IMR-90 (cell line): Measurements from ENCODE around the gene PIPOX. TPM values are rescaled to one million over a fixed set of nuclear protein-coding genes. Genes with fewer than 3 reads are reported as not detected.

Experiments used
- ATAC-seq: fragments of 200-7000 bp; cut with Tn5 transposase; 2 replicates; pipeline ENCODE4 v1.9.1; 2020; ENCODE audit warnings: low read depth, mild to moderate bottlenecking, moderate library complexity
- BruUV-seq: library from RNA; stranded (reverse); fragments of 400-500 nt; replicated peaks from 2 replicates; lab custom pipeline; 2021; lab: Mats Ljungman, UMichigan
- CTCF ChIA-PET: fragments of 300-600 bp; formaldehyde crosslinking; extraction: SDS; loops from one replicate; lab custom pipeline; 2021; ENCODE audit warnings: antibody characterized with exemption; lab: Yijun Ruan, JAX
- POLR2A ChIA-PET: fragments of 300-600 bp; sonication (Branson Sonifier 250); formaldehyde crosslinking; loops from one replicate; lab custom pipeline; 2022; ENCODE audit warnings: antibody characterized with exemption; ENCODE audit not compliant: unreplicated experiment; lab: Charles Lee
- DNase-seq: peaks from one replicate; pipeline ENCODE4 v3.0.0; 2013
- H2AFZ ChIP-seq: replicated peaks from 2 replicates; pipeline ENCODE3; 2013; ENCODE audit warnings: low read length, mild to moderate bottlenecking; ENCODE audit not compliant: poor library complexity
- H2AK5ac ChIP-seq: 2 replicates; pipeline ENCODE4 v1.6.1; 2013; ENCODE audit warnings: low read depth, low read length, inconsistent platforms
- H2AK9ac ChIP-seq: replicated peaks from 2 replicates; pipeline ENCODE3; 2013; ENCODE audit warnings: mild to moderate bottlenecking, low read depth, low read length, moderate library complexity; ENCODE audit not compliant: poor library complexity
- H2BK120ac ChIP-seq: 2 replicates; pipeline ENCODE4 v1.6.1; 2013; ENCODE audit warnings: low read depth, low read length, inconsistent platforms
- H2BK15ac ChIP-seq: 3 replicates; pipeline ENCODE4 v1.6.1; 2013; ENCODE audit warnings: low read depth, low read length, inconsistent platforms
- H2BK20ac ChIP-seq: 2 replicates; pipeline ENCODE4 v1.6.1; 2013; ENCODE audit warnings: low read depth, mild to moderate bottlenecking, inconsistent platforms, low read length, moderate library complexity
- H2BK5ac ChIP-seq: 2 replicates; pipeline ENCODE4 v1.6.1; 2013; ENCODE audit warnings: mild to moderate bottlenecking, low read depth, low read length, inconsistent platforms; ENCODE audit not compliant: poor library complexity, severe bottlenecking
- H3K14ac ChIP-seq: replicated peaks from 2 replicates; pipeline ENCODE4 v1.6.1; 2013; ENCODE audit warnings: low read depth, low read length, inconsistent platforms
- H3K18ac ChIP-seq: 2 replicates; pipeline ENCODE4 v1.6.1; 2013; ENCODE audit warnings: low read depth, low read length, control low read depth
- H3K23ac ChIP-seq: 2 replicates; pipeline ENCODE4 v1.6.1; 2013; ENCODE audit warnings: low read depth, low read length, inconsistent platforms
- H3K27ac ChIP-seq: 2 replicates; pipeline ENCODE4 v1.5.1; 2013; ENCODE audit warnings: mild to moderate bottlenecking, control low read depth, low read length; ENCODE audit not compliant: insufficient read depth
- H3K27me3 ChIP-seq: 2 replicates; pipeline ENCODE4 v1.6.1; 2013; ENCODE audit warnings: low read length; ENCODE audit not compliant: control insufficient read depth, insufficient read depth
- H3K36me3 ChIP-seq: 2 replicates; pipeline ENCODE4 v1.6.1; 2013; ENCODE audit warnings: low read length, mixed read lengths; ENCODE audit not compliant: control insufficient read depth, insufficient read depth
- H3K4ac ChIP-seq: 2 replicates; pipeline ENCODE4 v1.6.1; 2013; ENCODE audit warnings: low read depth, low read length, inconsistent platforms
- H3K4me1 ChIP-seq: 2 replicates; pipeline ENCODE4 v1.6.1; 2013; ENCODE audit warnings: low read length, mixed read lengths; ENCODE audit not compliant: control insufficient read depth, insufficient read depth
- H3K4me2 ChIP-seq: 2 replicates; pipeline ENCODE4 v1.6.1; 2013; ENCODE audit warnings: low read depth, mild to moderate bottlenecking, control low read depth, low read length, moderate library complexity
- H3K4me3 ChIP-seq: 2 replicates; pipeline ENCODE4 v1.5.1; 2013; ENCODE audit warnings: low read depth, mild to moderate bottlenecking, control low read depth, low read length, moderate library complexity; ENCODE audit not compliant: insufficient read depth
- H3K56ac ChIP-seq: 2 replicates; pipeline ENCODE4 v1.6.1; 2013; ENCODE audit warnings: low read length, inconsistent platforms; ENCODE audit not compliant: insufficient read depth; ENCODE audit errors: extremely low read depth
- H3K79me1 ChIP-seq, 2 experiments: 2 replicates each; pipeline ENCODE4 v1.6.1; 2013; ENCODE audit warnings: low read length in 2 of 2, inconsistent platforms in 1 of 2, low read depth in 1 of 2
- H3K9ac ChIP-seq: 2 replicates; pipeline ENCODE4 v1.6.1; 2013; ENCODE audit warnings: low read depth, low read length, control low read depth
- H3K9me1 ChIP-seq: 2 replicates; pipeline ENCODE4 v1.6.1; 2013; ENCODE audit warnings: low read length, inconsistent platforms; ENCODE audit not compliant: insufficient read depth
- H3K9me3 ChIP-seq: 2 replicates; pipeline ENCODE4 v1.6.1; 2013; ENCODE audit warnings: low read length; ENCODE audit not compliant: control insufficient read depth, insufficient read depth
- H4K20me1 ChIP-seq: 2 replicates; pipeline ENCODE4 v1.6.1; 2013; ENCODE audit warnings: low read length, inconsistent platforms; ENCODE audit not compliant: insufficient read depth
- H4K5ac ChIP-seq: 2 replicates; pipeline ENCODE4 v1.6.1; 2013; ENCODE audit warnings: mild to moderate bottlenecking, low read depth, low read length, control low read depth
- H4K8ac ChIP-seq, 2 experiments: 2 replicates each; pipeline ENCODE4 v1.6.1; 2013; ENCODE audit warnings: low read depth in 2 of 2, low read length in 2 of 2, control low read depth in 1 of 2, inconsistent platforms in 1 of 2
- H4K91ac ChIP-seq: 2 replicates; pipeline ENCODE4 v1.6.1; 2013; ENCODE audit warnings: low read depth, low read length, inconsistent platforms; ENCODE audit not compliant: insufficient read depth
- BHLHE40 ChIP-seq: fragments of 150-350 bp; IDR thresholded peaks from 2 replicates; pipeline ENCODE4 v1.6.1; 2016; ENCODE audit warnings: mild to moderate bottlenecking, low read depth, low read length
- CEBPB ChIP-seq: IDR thresholded peaks from 2 replicates; pipeline ENCODE4 v1.6.1; 2012; ENCODE audit warnings: low read depth, low read length, improper control_type of control experiment
- CHD1 ChIP-seq: IDR thresholded peaks from 2 replicates; pipeline ENCODE4 v1.6.1; 2012; ENCODE audit warnings: low read depth, low read length, improper control_type of control experiment
- FOS ChIP-seq: fragments of 150-350 bp; IDR thresholded peaks from 2 replicates; pipeline ENCODE4 v1.6.1; 2016; ENCODE audit warnings: low read depth, low read length
- MAFK ChIP-seq: IDR thresholded peaks from 2 replicates; pipeline ENCODE4 v1.6.1; 2012; ENCODE audit warnings: low read depth, low read length, improper control_type of control experiment
- MAZ ChIP-seq: IDR thresholded peaks from 2 replicates; pipeline ENCODE4 v1.6.1; 2012; ENCODE audit warnings: low read depth, mild to moderate bottlenecking, low read length, improper control_type of control experiment, moderate library complexity, borderline replicate concordance
- MXI1 ChIP-seq: IDR thresholded peaks from 2 replicates; pipeline ENCODE4 v1.6.1; 2012; ENCODE audit warnings: low read depth, mild to moderate bottlenecking, low read length, moderate library complexity, borderline replicate concordance
- POLR2A ChIP-seq: IDR thresholded peaks from 2 replicates; pipeline ENCODE4 v1.6.1; 2012; ENCODE audit warnings: mild to moderate bottlenecking, low read depth, low read length
- RCOR1 ChIP-seq: IDR thresholded peaks from 2 replicates; pipeline ENCODE4 v1.6.1; 2012; ENCODE audit warnings: mild to moderate bottlenecking, low read length, improper control_type of control experiment; ENCODE audit not compliant: insufficient replicate concordance
- RFX5 ChIP-seq: IDR thresholded peaks from 2 replicates; pipeline ENCODE4 v1.8.0; 2012; ENCODE audit warnings: low read depth, mild to moderate bottlenecking, low read length, moderate library complexity
- SMC3 ChIP-seq: fragments of 150-350 bp; IDR thresholded peaks from 2 replicates; pipeline ENCODE4 v1.6.1; 2016; ENCODE audit warnings: low read depth, mild to moderate bottlenecking, antibody characterized with exemption, low read length, moderate library complexity
- WGBS, 2 experiments: methylation state at CpG; one replicate each; pipeline versions ENCODE4 v1.1.5 to v1.1.7; 2013; ENCODE audit warnings: missing lambda C conversion rate in 2 of 2; ENCODE audit not compliant: insufficient read length in 1 of 2; ENCODE audit errors: extremely low coverage in 2 of 2; 5-methylcytosine and 5-hydroxymethylcytosine counted together
- dilution Hi-C: fragments of 300-500 bp; cut with HindIII; formaldehyde crosslinking; loops from one replicate; pipeline ENCODE4 v1.14.3; 2018; ENCODE audit warnings: low sequenced_read_pairs; ENCODE audit not compliant: unreplicated experiment
- in situ Hi-C: fragments of 300-500 bp; cut with MboI; formaldehyde crosslinking; loops from 3 replicates; pipeline ENCODE4 v1.14.3; 2019; ENCODE audit warnings: low sequenced_read_pairs, inconsistent platforms, mixed read lengths
- intact Hi-C: fragments of 100-400 bp; cut with micrococcal nuclease; formaldehyde crosslinking; loops from 2 replicates; pipeline ENCODE4 v1.10.0; 2022
- polyA plus RNA-seq, 3 experiments: library from polyadenylated mRNA; depleted of rRNA; stranded (reverse); fragments of >200 nt; gene quantifications; 2 replicates each; pipeline ENCODE4 v1.2.3, GENCODE V29; 2012; ENCODE audit warnings: low replicate concordance in 1 of 3
- total RNA-seq: library from RNA; depleted of rRNA; stranded (reverse); fragments of >200 nt; gene quantifications from 2 replicates; pipeline ENCODE4 v1.2.3, GENCODE V29; 2012
- TF ChIP-seq, protein P1 (sequence below): conservative IDR thresholded peaks from 2 replicates; pipeline ENCODE4 v1.5.1; 2012; ENCODE audit warnings: mild to moderate bottlenecking, low read depth, low read length, improper control_type of control experiment
- TF ChIP-seq, protein P2 (sequence below): fragments of 150-350 bp; IDR thresholded peaks from 2 replicates; pipeline ENCODE4 v1.6.1; 2017; ENCODE audit warnings: mild to moderate bottlenecking, antibody characterized with exemption, low read length, low read depth
- TF ChIP-seq, protein P3 (sequence below): fragments of 150-350 bp; IDR thresholded peaks from 2 replicates; pipeline ENCODE4 v1.6.1; 2016; ENCODE audit warnings: low read depth, mild to moderate bottlenecking, low read length, moderate library complexity, borderline replicate concordance

The PIPOX gene
- total and polyA plus RNA-seq, 2 of the 4 experiments (the other 2 are of a cell fraction) = 0.43 to 1.3 TPM

DNA sequence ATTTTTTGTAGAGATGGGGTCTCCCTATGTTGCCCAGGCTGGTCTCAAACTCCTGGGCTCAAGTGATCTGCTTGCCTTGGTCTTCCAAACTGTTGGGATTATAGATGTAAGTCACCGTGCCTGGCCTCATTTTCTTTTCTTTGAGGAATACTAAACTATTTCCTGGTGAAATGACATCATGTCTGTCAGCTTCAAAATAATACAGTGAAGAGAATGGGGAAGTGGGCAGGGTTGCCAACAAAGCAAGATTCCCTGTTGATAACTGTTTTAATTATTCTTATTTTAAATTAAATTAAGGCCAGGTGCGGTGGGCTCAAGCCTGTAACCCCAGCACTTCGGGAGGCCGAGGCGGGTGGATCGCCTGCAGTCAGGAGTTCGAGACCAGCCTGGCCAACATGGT, 21.1 kb downstream of the PIPOX start:
- POLR2A ChIA-PET = no interaction called here
- Histone ChIP-seq H3K9ac (no peak overlapping the region), H2AFZ (no peak overlapping the region), H3K18ac (no peak overlapping the region), H4K91ac (no peak overlapping the region), H3K23ac (no peak overlapping the region), H3K4ac (no peak overlapping the region), H2AK9ac (no peak overlapping the region), H3K27ac (no peak overlapping the region), H4K20me1 (no peaks in the 10 kb centered on the region), H4K5ac (no peak overlapping the region), H2AK5ac (no peak overlapping the region), H3K4me3 (no peak overlapping the region), H3K27me3 (peaks cover 27% of the 10 kb centered on the region), H2BK5ac (no peak overlapping the region), H3K36me3 (no peaks in the 10 kb centered on the region), H4K8ac (no peak overlapping the region), H3K9me3 (no peaks in the 10 kb centered on the region), H3K79me1 (no peaks in the 10 kb centered on the region), H3K14ac (no peak overlapping the region), H2BK20ac (no peak overlapping the region), H3K4me1 (no peaks in the 10 kb centered on the region), H3K9me1 (no peaks in the 10 kb centered on the region), H3K4me2 (no peak overlapping the region), H2BK15ac (no peak overlapping the region), H3K56ac (no peak overlapping the region), H2BK120ac (no peak overlapping the region)
- BruUV-seq = no TSS peak
- WGBS, 2 experiments = 86% methylated on average over 4 of the region's 7 CpGs; no CpG with 5 or more reads in 1 of the 2 experiments
- no peak for ATAC-seq
- DNase-seq = no peak
- no peak for TF ChIP-seq POLR2A
- no peak for TF ChIP-seq CHD1
- no peak for TF ChIP-seq MAFK
- no peak for TF ChIP-seq RCOR1
- TF ChIP-seq CEBPB = no peak
- no peak for TF ChIP-seq MXI1
- TF ChIP-seq, protein P1, sequence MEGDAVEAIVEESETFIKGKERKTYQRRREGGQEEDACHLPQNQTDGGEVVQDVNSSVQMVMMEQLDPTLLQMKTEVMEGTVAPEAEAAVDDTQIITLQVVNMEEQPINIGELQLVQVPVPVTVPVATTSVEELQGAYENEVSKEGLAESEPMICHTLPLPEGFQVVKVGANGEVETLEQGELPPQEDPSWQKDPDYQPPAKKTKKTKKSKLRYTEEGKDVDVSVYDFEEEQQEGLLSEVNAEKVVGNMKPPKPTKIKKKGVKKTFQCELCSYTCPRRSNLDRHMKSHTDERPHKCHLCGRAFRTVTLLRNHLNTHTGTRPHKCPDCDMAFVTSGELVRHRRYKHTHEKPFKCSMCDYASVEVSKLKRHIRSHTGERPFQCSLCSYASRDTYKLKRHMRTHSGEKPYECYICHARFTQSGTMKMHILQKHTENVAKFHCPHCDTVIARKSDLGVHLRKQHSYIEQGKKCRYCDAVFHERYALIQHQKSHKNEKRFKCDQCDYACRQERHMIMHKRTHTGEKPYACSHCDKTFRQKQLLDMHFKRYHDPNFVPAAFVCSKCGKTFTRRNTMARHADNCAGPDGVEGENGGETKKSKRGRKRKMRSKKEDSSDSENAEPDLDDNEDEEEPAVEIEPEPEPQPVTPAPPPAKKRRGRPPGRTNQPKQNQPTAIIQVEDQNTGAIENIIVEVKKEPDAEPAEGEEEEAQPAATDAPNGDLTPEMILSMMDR = no peak
- TF ChIP-seq, protein P2, sequence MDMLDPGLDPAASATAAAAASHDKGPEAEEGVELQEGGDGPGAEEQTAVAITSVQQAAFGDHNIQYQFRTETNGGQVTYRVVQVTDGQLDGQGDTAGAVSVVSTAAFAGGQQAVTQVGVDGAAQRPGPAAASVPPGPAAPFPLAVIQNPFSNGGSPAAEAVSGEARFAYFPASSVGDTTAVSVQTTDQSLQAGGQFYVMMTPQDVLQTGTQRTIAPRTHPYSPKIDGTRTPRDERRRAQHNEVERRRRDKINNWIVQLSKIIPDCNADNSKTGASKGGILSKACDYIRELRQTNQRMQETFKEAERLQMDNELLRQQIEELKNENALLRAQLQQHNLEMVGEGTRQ = no peak
- TF ChIP-seq, protein P3, sequence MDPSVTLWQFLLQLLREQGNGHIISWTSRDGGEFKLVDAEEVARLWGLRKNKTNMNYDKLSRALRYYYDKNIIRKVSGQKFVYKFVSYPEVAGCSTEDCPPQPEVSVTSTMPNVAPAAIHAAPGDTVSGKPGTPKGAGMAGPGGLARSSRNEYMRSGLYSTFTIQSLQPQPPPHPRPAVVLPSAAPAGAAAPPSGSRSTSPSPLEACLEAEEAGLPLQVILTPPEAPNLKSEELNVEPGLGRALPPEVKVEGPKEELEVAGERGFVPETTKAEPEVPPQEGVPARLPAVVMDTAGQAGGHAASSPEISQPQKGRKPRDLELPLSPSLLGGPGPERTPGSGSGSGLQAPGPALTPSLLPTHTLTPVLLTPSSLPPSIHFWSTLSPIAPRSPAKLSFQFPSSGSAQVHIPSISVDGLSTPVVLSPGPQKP = no peak
- no peak for TF ChIP-seq FOS
- no peak for TF ChIP-seq RFX5
- TF ChIP-seq MAZ = no peak
- no peak for TF ChIP-seq SMC3
- no peak for TF ChIP-seq BHLHE40
- CTCF ChIA-PET = no interaction called here
- intact Hi-C loops = no loop called here
- dilution Hi-C loops = no loop called here
- in situ Hi-C loops = no loop called here
